Endometrial microvascular endothelial cells (primary cell): ENCODE results near the gene ARHGAP15. TPM values are rescaled to one million over a fixed set of nuclear protein-coding genes. Genes with fewer than 3 reads are reported as not detected.

Source experiments
- in situ Hi-C: cut with HindIII; loops from 2 replicates; pipeline ENCODE4 v1.10.0; 2017; ENCODE audit warnings: low sequenced_read_pairs, low pct_unique_long_range_greater_than_20kb; ENCODE audit errors: inconsistent ontology term
- total RNA-seq: library from RNA; depleted of rRNA; stranded (reverse); fragments of >200 nt; gene quantifications from one replicate; pipeline ENCODE4 v1.2.3, GENCODE V29; 2015; ENCODE audit errors: inconsistent ontology term

The ARHGAP15 gene
- total RNA-seq, 1 donor from 2014 or later, result not detected

DNA sequence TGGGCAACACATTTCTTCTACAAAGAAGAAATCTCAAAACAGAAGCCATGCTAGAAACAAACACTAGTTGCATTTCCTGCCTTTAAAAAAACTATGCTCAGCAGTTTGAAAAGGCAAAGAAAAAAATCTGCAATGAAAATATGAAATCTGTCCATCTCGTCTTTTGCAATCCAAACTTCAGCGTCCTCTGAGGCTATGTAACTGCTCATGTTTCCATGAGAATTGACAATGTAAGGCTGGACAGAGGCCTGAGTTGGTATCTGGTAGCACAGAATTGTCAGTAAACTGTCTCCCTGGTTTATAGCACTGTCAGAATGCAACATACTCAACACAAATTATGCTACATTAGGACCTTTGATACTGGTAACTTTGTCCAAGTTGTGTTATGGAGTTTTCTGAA, 429.9 kb downstream of the ARHGAP15 start:
- in situ Hi-C loops, result no loop called here

- in situ Hi-C loops, result no loop called here
Measured at GRCh38 chr2:143560724-143561123, 431.5 kb downstream of the ARHGAP15 start.

DNA sequence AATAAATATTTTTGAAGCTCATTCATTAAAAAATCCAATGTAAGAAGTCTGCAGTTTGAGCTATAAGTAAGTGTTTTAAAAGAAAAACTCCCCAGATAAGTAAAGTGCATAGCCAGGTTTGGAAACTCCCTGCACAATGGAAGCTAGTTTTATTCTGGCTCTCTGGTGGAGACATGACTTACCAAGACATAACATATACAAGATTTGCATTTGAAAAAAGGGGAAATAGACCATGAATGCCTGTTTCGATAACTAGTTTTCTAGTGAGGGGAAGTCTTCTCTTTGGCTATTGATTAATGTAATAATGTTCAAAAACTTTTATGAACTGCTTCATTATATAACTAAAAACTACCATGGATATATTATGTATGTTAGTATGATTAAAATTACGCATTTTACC, 435.2 kb downstream of the ARHGAP15 start:
- in situ Hi-C loops, result no loop called here

- in situ Hi-C loops, result no loop called here
Measured at GRCh38 chr2:143571747-143572146, 442.5 kb downstream of the ARHGAP15 start.

GRCh38 chr2:143572421-143572820, 443.2 kb downstream of the ARHGAP15 start:
- in situ Hi-C loops, result no loop called here

DNA sequence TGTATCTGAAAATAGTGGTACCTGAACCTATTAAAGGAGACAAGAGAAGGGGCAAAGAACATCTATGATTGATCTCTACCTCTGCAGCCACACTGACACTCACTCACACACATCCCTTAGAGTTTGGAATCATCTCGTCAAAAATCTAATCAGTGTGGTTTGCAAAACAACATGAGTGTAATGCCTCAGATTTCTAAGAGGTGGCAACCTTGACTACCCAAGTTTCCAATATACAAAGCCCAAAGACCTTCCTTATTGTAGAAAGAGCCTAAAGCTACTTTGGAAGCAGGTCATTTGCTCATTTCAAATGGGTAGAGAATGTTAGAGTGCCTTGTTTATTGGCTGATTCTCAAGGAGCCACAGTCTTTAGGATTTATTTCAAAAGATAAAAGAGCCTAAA, 444.9 kb downstream of the ARHGAP15 start:
- in situ Hi-C loops, result no loop called here

DNA sequence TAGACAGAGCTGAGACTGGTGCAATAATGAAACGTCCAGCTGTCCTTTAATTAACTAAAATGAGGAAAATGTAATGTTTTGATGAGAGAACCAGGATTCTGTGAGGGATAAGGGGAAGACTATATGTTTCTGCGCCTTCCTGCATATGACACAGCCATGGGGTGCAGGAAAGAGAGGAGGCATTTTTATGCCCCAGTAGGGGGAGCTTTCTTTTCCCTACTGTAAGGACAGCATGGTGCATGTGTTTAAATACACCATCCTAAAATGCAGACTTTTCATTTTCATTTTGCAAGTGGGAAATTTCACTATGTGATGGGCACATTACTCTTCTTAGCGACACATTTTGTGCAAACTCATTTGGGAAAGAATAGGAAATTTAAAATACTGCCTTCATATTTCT, 446.1 kb downstream of the ARHGAP15 start:
- in situ Hi-C loops, result no loop called here

- in situ Hi-C loops, result no loop called here
Measured at GRCh38 chr2:143577489-143577888, 448.3 kb downstream of the ARHGAP15 start.

- in situ Hi-C loops, result no loop called here
Measured at GRCh38 chr2:143579456-143579855, 450.2 kb downstream of the ARHGAP15 start.

DNA sequence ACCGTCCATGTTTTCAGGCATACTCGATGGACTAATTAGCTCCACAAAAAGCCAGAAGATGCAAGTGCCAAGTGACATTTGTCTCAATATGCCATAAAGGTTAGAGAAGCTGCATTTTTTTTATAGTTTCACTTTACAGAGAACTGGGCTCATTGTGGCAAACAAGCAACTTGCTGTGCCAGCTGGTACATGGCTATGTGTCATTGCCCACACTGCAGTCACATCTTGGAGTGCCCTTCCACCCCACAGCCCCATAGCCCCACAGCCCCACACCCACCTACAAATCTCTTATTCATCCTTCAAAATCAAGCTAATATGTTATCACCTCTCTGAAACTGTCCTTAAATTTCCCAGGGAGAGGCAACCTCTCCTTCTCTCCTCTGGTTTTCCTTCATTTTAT, 451.9 kb downstream of the ARHGAP15 start:
- in situ Hi-C loops, result no loop called here

DNA sequence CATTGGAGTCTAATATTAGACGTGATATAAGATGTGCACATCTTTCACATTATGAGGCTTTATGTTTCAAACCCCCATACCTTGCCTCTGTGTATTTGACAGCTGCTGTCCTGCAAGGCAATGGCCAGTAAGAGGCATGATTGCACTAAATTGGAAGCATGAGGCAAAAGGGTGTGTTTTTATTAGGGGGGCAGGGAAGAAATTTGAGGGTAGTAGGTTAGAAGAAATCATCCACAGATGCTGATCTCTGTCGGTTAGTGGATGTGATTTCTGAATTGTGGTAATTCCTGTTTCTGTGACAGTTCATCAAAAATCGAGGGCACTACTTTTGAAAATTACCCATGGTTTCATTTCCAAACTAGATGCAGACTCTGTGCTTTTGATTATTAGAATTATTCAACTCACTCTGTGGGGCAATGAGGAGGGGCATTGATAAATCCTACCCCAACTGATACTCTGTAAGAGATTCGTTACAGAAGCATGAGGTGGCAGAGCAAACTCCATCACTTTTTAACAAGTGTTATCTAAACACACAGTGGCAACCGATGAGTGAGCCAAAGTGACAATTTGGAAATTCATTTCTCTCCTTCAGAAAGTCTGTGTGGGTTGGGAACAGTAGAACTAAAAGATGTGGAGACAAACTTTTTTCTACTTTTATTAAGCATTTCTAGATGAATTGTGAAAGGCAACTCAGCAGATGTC, 453.0 kb downstream of the ARHGAP15 start:
- in situ Hi-C loops, result no loop called here

DNA sequence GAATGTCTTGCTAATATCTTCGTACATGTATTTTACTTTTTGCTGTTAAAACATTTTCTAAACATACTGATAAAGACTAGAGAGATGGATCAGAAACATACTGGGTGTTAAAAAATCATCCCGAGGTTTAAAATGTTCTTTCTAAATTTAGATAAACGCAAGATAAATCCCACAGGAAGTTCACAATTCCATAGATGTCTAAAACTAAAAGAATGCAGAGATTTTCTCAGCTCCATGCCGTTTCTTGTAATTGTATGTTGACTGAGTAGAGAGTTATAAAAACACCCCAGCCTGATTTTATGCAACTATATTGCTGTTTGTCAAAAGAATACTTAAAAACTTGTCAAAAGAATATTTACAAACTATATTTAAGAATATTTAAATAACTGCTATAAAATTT, 455.7 kb downstream of the ARHGAP15 start:
- in situ Hi-C loops, result no loop called here

DNA sequence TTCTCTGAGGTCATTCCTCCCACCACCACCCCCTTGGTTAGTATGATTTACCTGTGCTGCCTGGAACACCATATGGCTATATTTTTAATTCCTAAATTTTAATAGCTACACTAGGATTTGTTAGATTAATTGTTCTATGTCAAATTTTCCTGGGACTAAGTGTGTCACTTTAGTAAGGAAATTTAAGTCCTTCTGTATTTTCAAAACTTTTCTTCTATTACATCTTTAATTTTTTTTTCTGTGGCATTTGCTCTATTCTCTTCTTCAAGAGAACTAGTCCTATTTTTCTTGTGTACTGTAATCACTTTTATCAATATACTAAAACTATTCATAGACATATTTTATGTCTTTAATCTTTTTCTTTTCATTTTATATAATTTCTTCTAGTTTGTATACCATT, 456.9 kb downstream of the ARHGAP15 start:
- in situ Hi-C loops, result no loop called here

GRCh38 chr2:143588746-143589145, 459.5 kb downstream of the ARHGAP15 start:
- in situ Hi-C loops, result no loop called here

GRCh38 chr2:143594161-143594560, 464.9 kb downstream of the ARHGAP15 start:
- in situ Hi-C loops, result no loop called here

GRCh38 chr2:143594745-143595144, 465.5 kb downstream of the ARHGAP15 start:
- in situ Hi-C loops, result no loop called here

DNA sequence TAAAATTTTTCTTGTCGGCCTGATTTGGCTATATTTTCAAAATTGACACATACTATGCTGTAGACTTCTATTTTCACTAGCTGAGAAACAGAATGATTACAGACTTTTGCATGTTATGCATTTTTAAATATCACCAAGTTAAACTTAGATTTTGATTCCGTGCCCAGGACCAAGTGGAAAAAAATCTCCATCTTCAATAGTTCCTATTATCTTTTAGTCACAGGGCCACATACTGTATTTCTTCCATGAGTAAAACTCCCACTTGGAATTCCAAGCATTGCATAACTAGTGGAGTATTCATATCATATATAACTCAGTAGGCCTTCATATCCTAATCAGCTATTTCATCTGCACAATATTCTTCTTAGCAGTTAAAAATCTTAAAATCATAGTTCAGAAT, 470.9 kb downstream of the ARHGAP15 start:
- in situ Hi-C loops, result no loop called here

- in situ Hi-C loops, result no loop called here
Measured at GRCh38 chr2:143601828-143602227, 472.6 kb downstream of the ARHGAP15 start.

DNA sequence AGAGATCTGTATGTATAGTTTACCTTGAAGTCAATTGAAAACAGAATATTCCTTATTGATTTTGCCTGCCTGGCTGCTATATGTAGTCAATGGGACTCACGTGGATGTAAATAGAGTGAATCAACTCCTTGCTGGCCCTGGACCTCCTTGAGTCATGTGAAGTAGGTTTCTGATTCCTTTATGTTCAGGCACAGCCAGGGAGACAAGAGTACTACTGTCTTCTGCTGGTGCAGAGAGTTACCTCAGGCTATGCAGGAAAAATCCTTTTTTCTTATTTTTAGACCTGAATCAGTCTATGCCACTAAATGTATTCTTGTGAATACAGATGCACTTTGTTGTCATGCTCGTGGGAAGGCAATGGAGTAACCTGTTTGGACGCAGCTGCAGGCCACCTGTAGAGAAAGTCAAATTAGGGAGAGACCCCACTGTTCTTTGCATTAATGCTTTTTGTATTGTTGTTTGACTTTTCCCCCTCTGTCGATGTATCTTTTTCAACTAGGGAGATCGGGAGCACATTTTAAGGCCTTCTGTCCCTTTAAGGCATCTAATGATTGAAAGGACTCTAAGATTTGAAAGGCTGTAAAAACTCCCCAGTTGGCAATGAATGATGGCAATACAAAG, 473.9 kb downstream of the ARHGAP15 start:
- in situ Hi-C loops, result no loop called here

DNA sequence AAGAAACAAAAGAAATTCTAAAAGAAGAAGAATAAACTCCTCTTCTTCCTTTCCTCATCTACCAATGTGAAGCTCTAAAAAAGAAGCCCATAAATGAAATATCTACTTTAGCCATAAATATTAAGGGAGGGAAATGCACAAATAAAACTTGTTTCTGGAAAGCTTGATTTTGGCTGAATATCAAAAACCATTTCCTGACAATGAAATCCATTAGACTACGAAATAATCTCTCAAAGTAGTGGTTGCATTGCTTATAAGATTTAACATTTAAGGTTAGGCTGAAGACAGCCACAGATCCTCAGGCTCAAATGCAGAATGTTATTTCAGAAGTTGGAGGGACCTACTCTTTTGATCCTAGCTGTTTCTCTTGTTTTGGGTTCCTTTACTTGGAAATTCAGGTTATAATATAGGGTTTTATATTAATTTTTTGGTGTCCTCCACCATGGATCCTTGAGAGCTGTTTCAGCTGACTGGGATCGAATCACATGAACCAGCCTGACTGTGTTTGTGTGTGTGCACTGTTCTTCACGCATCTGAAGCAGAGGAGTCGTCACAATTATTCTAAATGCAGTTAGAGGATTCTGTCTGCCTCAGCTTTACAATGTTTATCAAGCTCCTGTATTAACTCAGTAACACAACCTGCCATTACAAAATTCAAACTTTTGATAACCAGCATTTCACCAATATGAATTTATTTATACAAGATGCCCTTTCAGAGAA, 474.8 kb downstream of the ARHGAP15 start:
- in situ Hi-C loops, result no loop called here
